Gastrocnemius medialis (tissue), 4 donors: ENCODE measurements around the gene ZNF417. TPM values are rescaled to one million over a fixed set of nuclear protein-coding genes. Genes with fewer than 3 reads are reported as not detected.
"Not testable (repeated sequence)": the region's sequence is repeated elsewhere in the genome, so short reads cannot be mapped to it uniquely, and the experiment has no call there.

ENCODE experiments used
- ATAC-seq, 2 donors: fragments of 150-250 bp; one replicate each; pipeline ENCODE4 v1.9.1; 2016
- DNase-seq, 2 donors: peaks; one replicate each; pipeline ENCODE4 v3.0.0-alpha.2; 2019
- H3K27ac ChIP-seq, 4 donors: fragments of 200-600 bp; sonication (generic); 1 replicate in 1 of 4; 2 replicates in 3 of 4; pipeline ENCODE4 v1.5.1; 2016 to 2018; ENCODE audit warnings: mild to moderate bottlenecking in 2 of 4, moderate library complexity in 1 of 4
- H3K27me3 ChIP-seq, 3 donors: fragments of 200-600 bp; sonication (generic) in 2 of 3; 1 replicate in 1 of 3; 2 replicates in 2 of 3; pipeline versions ENCODE4 v1.5.1 to v1.6.0; 2016 to 2019; ENCODE audit warnings: mild to moderate bottlenecking in 1 of 3, moderate library complexity in 1 of 3
- H3K36me3 ChIP-seq, 2 donors: fragments of 200-600 bp; sonication (generic) in 1 of 2; one replicate each; pipeline ENCODE4 v1.5.1; 2017 to 2018
- H3K4me1 ChIP-seq, 2 donors: fragments of 200-600 bp; sonication (generic) in 1 of 2; one replicate each; pipeline ENCODE4 v1.5.1; 2016 to 2017; ENCODE audit warnings: mild to moderate bottlenecking in 2 of 2
- H3K4me3 ChIP-seq, 4 donors: fragments of 200-600 bp; sonication (generic) in 3 of 4; 1 replicate in 1 of 4; 2 replicates in 3 of 4; pipeline ENCODE4 v1.5.1; 2016 to 2019; ENCODE audit warnings: mild to moderate bottlenecking in 2 of 4
- H3K9me3 ChIP-seq, 3 donors: fragments of 200-600 bp; sonication (generic) in 2 of 3; 1 replicate in 1 of 3; 2 replicates in 2 of 3; pipeline ENCODE4 v1.5.1; 2016 to 2019
- POLR2A ChIP-seq, 2 donors: fragments of 450-650 bp; IDR thresholded peaks; one replicate each; pipeline ENCODE4 v1.6.1; 2017; ENCODE audit warnings: antibody characterized with exemption in 2 of 2, mild to moderate bottlenecking in 2 of 2, moderate library complexity in 2 of 2
- in situ Hi-C, 4 donors: fragments of 200-750 bp; cut with MboI; loops; one replicate each; pipeline versions ENCODE4 v1.15.0 to v1.8.0; 2017; ENCODE audit warnings: low sequenced_read_pairs in 4 of 4
- intact Hi-C: fragments of 100-400 bp; cut with DNase I; formaldehyde crosslinking; loops from one replicate; pipeline ENCODE4 v1.15.1; 2023; ENCODE audit warnings: low total_unique reads
- total RNA-seq, 4 donors: library from RNA; depleted of rRNA; stranded (reverse); fragments of >200 nt; gene quantifications; one replicate each; pipeline versions ENCODE4 v1.1.0 to v1.2.3, GENCODE V29; 2016
- TF ChIP-seq, protein P1 (sequence below), 5 experiments: fragments of 450-650 bp in 3 of 5; fragments of 200-600 bp in 2 of 5; sonication (generic) in 2 of 5; IDR thresholded peaks in 4 of 5; conservative IDR thresholded peaks in 1 of 5; 1 replicate in 4 of 5; 2 replicates in 1 of 5; pipeline ENCODE4 v1.5.1; 2016 to 2019; ENCODE audit warnings: antibody characterized with exemption in 5 of 5, mild to moderate bottlenecking in 3 of 5, moderate library complexity in 3 of 5

The ZNF417 gene
- 1 to 10 TPM; 2.6 to 8.4 (median 4.6) TPM for total RNA-seq

DNA sequence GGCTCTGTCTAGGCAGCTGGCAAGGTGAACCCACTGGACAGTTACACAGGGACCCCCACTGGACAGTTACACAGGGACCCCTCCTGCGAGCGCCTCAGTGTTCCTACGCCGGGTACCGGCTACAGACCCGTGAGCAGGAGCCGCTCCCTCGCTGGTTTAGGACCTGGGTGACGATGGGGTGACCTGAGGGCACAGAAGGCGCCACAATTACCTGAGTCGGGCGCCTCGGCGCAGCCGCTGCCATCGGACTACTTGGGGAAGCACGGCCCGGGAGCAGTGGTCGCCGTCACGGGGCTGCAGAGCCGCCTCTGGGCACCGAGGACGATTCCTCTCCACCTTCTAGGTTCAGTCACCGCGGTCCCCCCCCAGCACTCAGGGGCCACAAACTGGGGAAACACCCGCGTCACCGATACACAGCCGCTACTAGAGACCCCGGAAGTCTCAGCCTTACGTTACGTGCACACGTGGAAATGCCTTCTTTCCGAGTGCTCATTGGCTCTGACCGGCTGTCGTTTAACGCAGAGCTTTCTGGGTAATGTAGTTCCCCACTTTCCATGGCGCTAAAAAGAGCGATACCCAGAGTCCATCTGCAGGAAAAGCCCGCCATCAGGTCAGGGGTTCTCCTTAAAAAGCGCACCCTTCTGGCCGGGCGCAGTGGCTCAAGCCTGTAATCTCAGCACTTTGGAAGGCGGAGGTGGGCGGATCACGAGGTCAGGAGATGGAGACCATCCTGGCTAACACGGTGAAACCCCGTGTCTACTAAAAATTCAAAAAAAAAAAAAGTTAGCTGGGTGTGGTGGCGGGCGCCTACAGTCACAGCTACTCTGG is at the start of gene ZNF417:
TSS of gene ZNF417 (minus strand) at position 425 of the 828 bp plus-strand sequence. CDS start at position 244, 181 bp downstream.
- H3K4me1 ChIP-seq = peaks cover 10 to 11% of the 10 kb centered on the region in 2 donors
- TF ChIP-seq, protein P1, sequence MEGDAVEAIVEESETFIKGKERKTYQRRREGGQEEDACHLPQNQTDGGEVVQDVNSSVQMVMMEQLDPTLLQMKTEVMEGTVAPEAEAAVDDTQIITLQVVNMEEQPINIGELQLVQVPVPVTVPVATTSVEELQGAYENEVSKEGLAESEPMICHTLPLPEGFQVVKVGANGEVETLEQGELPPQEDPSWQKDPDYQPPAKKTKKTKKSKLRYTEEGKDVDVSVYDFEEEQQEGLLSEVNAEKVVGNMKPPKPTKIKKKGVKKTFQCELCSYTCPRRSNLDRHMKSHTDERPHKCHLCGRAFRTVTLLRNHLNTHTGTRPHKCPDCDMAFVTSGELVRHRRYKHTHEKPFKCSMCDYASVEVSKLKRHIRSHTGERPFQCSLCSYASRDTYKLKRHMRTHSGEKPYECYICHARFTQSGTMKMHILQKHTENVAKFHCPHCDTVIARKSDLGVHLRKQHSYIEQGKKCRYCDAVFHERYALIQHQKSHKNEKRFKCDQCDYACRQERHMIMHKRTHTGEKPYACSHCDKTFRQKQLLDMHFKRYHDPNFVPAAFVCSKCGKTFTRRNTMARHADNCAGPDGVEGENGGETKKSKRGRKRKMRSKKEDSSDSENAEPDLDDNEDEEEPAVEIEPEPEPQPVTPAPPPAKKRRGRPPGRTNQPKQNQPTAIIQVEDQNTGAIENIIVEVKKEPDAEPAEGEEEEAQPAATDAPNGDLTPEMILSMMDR (IDR thresholded peaks at IDR 0.05 in 4 of 5, conservative IDR thresholded peaks at IDR 0.05 in 1 of 5) = peak in 2 of 5 experiments; percentile 13 to 25
- TF ChIP-seq POLR2A (IDR thresholded peaks at IDR 0.05) = peak; percentile 16 to 56
- H3K4me3 ChIP-seq = peak within 1 kb of the TSS; percentile 72 to 96 (median 92)
- ATAC-seq = peak; percentile 100
- H3K36me3 ChIP-seq = peaks cover 0 to 28% of the 10 kb centered on the region in 2 donors
- H3K9me3 ChIP-seq, H3K27me3 ChIP-seq: not testable (repeated sequence)
- peak within 1 kb of the TSS; percentile 79 to 89 (median 84) for H3K27ac ChIP-seq
- DNase-seq = peak; percentile 74 to 83
- in situ Hi-C loops (loop anchor here in 2 of 4 donors (25.0 kb wide), 1 partner anchor 179 kb away; the partner anchor contains the start of genes ZNF671 (in 2 of the 2) and ZNF776 (in 2 of the 2)), intact Hi-C loops (loop anchor here (1.0 to 2.0 kb wide), 3 partner anchors 86 to 338 kb away; partner anchors contain the start of genes ZNF416 and ZNF606)

- Histone ChIP-seq H3K27ac (no peak overlapping the region), H3K27me3 (no peaks in the 10 kb centered on the region), H3K4me3 (peak overlapping the region in 1 of 4 donors; percentile 13), H3K4me1 (no peaks in the 10 kb centered on the region), H3K9me3 (peaks cover 7 to 50% (median 14%) of the 10 kb centered on the region in 3 donors), H3K36me3 (peaks cover 3 to 56% of the 10 kb centered on the region in 2 donors)
- TF ChIP-seq, protein P1 (IDR thresholded peaks at IDR 0.05 in 4 of 5, conservative IDR thresholded peaks at IDR 0.05 in 1 of 5) = no peak
- TF ChIP-seq POLR2A (IDR thresholded peaks at IDR 0.05) = no peak
- in situ Hi-C loops = no loop called here
- intact Hi-C loops = no loop called here
- DNase-seq = no peak
- no peak for ATAC-seq
These were observed 48.4 kb upstream of the ZNF417 start for GRCh38 chr19:57964761-57965160.

DNA sequence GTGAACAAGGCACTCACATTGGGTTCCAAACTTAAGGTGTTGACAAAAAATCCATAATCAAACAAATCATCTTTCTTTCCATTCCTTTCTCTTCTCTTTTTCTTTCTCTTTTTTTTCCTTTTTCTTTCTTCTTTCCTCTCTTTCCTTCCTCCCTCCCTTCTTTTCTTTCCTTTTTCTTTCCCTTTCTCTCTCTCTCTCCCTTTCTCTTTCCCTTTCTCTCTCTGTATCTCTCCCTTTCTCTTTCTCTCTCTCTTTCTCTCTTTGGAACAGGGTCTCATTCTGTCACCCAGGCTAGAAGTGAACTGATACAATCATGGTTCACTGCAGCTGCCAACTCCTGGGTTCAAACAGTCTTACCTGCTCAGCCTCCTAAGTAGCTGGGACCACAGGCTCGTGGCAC is 45.4 kb upstream of the ZNF417 start:
- Histone ChIP-seq H3K36me3 (peaks cover 0 to 49% of the 10 kb centered on the region in 2 donors), H3K9me3 (peaks cover 6 to 57% (median 7%) of the 10 kb centered on the region in 3 donors)
- in situ Hi-C loops = no loop called here

DNA sequence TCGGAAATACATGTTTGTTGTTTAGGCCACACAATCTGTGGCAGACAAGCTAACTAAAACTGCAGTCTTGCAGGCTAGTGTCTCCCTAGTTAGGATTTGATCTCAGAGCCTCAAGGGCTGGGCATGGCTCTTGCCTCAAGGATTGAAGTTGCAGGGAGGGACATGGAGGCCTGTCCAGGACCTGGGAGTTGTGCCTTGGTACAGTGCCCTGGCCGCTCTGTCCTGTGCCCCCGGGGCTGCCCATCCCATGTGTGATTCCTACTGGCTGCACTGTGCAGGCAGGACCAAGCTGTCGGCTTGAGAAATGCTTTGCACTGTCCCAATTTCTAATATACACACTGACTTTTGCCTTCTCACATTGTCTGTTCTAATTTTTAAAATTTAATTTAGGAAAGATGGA is 38.6 kb upstream of the ZNF417 start:
- intact Hi-C loops (no loop called here), in situ Hi-C loops (no loop called here)
- TF ChIP-seq POLR2A (IDR thresholded peaks at IDR 0.05) = no peak
- TF ChIP-seq, protein P1 (IDR thresholded peaks at IDR 0.05 in 4 of 5, conservative IDR thresholded peaks at IDR 0.05 in 1 of 5) = no peak
- no peak for ATAC-seq
- Histone ChIP-seq H3K9me3 (peaks cover 0 to 23% (median 0%) of the 10 kb centered on the region in 3 donors), H3K4me1 (no peaks in the 10 kb centered on the region), H3K36me3 (peaks cover 0 to 10% of the 10 kb centered on the region in 2 donors), H3K27me3 (no peaks in the 10 kb centered on the region), H3K27ac (no peak overlapping the region), H3K4me3 (no peak overlapping the region)
- DNase-seq = no peak

More for the DNA sequence above, 45.4 kb upstream of the ZNF417 start:
- DNase-seq (no peak), ATAC-seq (no peak)
- intact Hi-C loops = no loop called here
- Histone ChIP-seq H3K27ac (no peak overlapping the region), H3K4me1 (no peaks in the 10 kb centered on the region), H3K27me3 (no peaks in the 10 kb centered on the region), H3K4me3 (no peak overlapping the region)
- TF ChIP-seq POLR2A (IDR thresholded peaks at IDR 0.05) = no peak
- TF ChIP-seq, protein P1 (IDR thresholded peaks at IDR 0.05 in 4 of 5, conservative IDR thresholded peaks at IDR 0.05 in 1 of 5) = no peak
